K562 (cell line): ENCODE results near the gene TMEM101. TPM values are rescaled to one million over a fixed set of nuclear protein-coding genes. Genes with fewer than 3 reads are reported as not detected.

ENCODE experiments used
- ATAC-seq: fragments of 200-7000 bp; cut with Tn5 transposase; 3 replicates; pipeline ENCODE4 v1.9.1; 2020; ENCODE audit warnings: moderate library complexity
- BruUV-seq: library from RNA; stranded (reverse); fragments of 400-500 nt; replicated peaks from 2 replicates; lab custom pipeline; 2021; lab: Mats Ljungman, UMichigan
- CTCF ChIA-PET: fragments of 300-600 bp; formaldehyde crosslinking; extraction: SDS; loops from one replicate; lab custom pipeline; 2021; ENCODE audit warnings: low intra/inter-chr PET ratio; lab: Yijun Ruan, JAX
- POLR2A ChIA-PET: fragments of 300-600, 350-650 bp; sonication (Branson Sonifier 250); formaldehyde crosslinking; extraction: SDS; loops from one replicate; lab custom pipeline; 2021; ENCODE audit warnings: antibody characterized with exemption, inconsistent platforms; lab: Yijun Ruan, JAX
- DNase-seq, 4 experiments: peaks; one replicate each; pipeline versions ENCODE4 v3.0.0 to v3.0.0-alpha.2; 2011 to 2018; ENCODE audit warnings: low spot score in 3 of 4, mixed read lengths in 3 of 4; ENCODE audit errors: extremely low read depth in 1 of 4
- FAIRE-seq: peaks from 2 replicates; lab custom pipeline; 2011; peaks lifted over from hg19 to GRCh38; lab: Jason Lieb, UNC
- H2AFZ ChIP-seq: 2 replicates; pipeline ENCODE4 v1.6.0; 2011; ENCODE audit warnings: low read depth, low read length, control low read depth, inconsistent platforms
- H3K27ac ChIP-seq: fragments of 200-600 bp; 3 replicates; pipeline ENCODE4 v1.8.0; 2011; ENCODE audit warnings: low read depth, mild to moderate bottlenecking, control low read depth, inconsistent platforms, low read length, moderate library complexity, mixed read lengths; ENCODE audit errors: extremely low read depth
- H3K27me3 ChIP-seq, 2 experiments: fragments of 300-600 bp in 1 of 2; 2 replicates in 1 of 2; 3 replicates in 1 of 2; pipeline versions ENCODE4 v1.6.0 to v1.8.0; 2011; ENCODE audit warnings: inconsistent platforms in 2 of 2, low read length in 2 of 2, mild to moderate bottlenecking in 1 of 2, mixed read lengths in 1 of 2, moderate library complexity in 1 of 2; ENCODE audit not compliant: control insufficient read depth in 2 of 2, insufficient read depth in 2 of 2
- H3K36me3 ChIP-seq: fragments of 300-600 bp; 3 replicates; pipeline ENCODE4 v1.8.0; 2011; ENCODE audit warnings: mild to moderate bottlenecking, low read length, inconsistent platforms; ENCODE audit not compliant: control insufficient read depth, insufficient read depth
- H3K4me1 ChIP-seq, 2 experiments: fragments of 200-600 bp in 1 of 2; replicated peaks in 1 of 2; 2 replicates in 1 of 2; 3 replicates in 1 of 2; pipeline versions ENCODE4 v1.5.1 to v1.8.0; 2011; ENCODE audit warnings: inconsistent platforms in 2 of 2, low read length in 2 of 2, mild to moderate bottlenecking in 1 of 2, mixed read lengths in 1 of 2, moderate library complexity in 1 of 2; ENCODE audit not compliant: control insufficient read depth in 2 of 2, insufficient read depth in 2 of 2
- H3K4me2 ChIP-seq: 2 replicates; pipeline ENCODE4 v1.6.1; 2011; ENCODE audit warnings: low read length, control low read depth, inconsistent platforms, mixed read lengths; ENCODE audit not compliant: insufficient read depth
- H3K4me3 ChIP-seq: fragments of 200-600 bp; sonication (generic), shearing (Covaris generic); 2 replicates; pipeline ENCODE4 v1.5.1; 2016; ENCODE audit warnings: control low read depth, inconsistent platforms
- H3K79me2 ChIP-seq: fragments of 200-600 bp; 3 replicates; pipeline ENCODE4 v1.8.0; 2011; ENCODE audit warnings: low read length, inconsistent platforms; ENCODE audit not compliant: control insufficient read depth, insufficient read depth
- H3K9ac ChIP-seq, 2 experiments: 2 replicates each; pipeline versions ENCODE4 v1.6.0 to v1.6.1; 2011; ENCODE audit warnings: low read depth in 2 of 2, low read length in 2 of 2, control low read depth in 1 of 2, inconsistent platforms in 1 of 2, mild to moderate bottlenecking in 1 of 2, mixed read lengths in 1 of 2; ENCODE audit not compliant: insufficient read depth in 1 of 2
- H3K9me1 ChIP-seq: one replicate; pipeline ENCODE4 v1.6.0; 2011; ENCODE audit warnings: inconsistent platforms, mild to moderate bottlenecking, low read length, moderate library complexity; ENCODE audit not compliant: control insufficient read depth, insufficient read depth
- H3K9me3 ChIP-seq: replicated peaks from 2 replicates; pipeline ENCODE4 v1.5.1; 2011; ENCODE audit warnings: low read depth, low read length, inconsistent platforms; ENCODE audit not compliant: control insufficient read depth, insufficient read depth
- H4K20me1 ChIP-seq: replicated peaks from 2 replicates; pipeline ENCODE4 v1.6.1; 2011; ENCODE audit warnings: low read length, inconsistent platforms, mixed read lengths; ENCODE audit not compliant: control insufficient read depth, insufficient read depth
- ARNT ChIP-seq, 2 experiments: fragments of 450-650 bp; IDR thresholded peaks; 2 replicates each; pipeline ENCODE4 v1.6.1; 2016; ENCODE audit warnings: mild to moderate bottlenecking in 1 of 2
- BDP1 ChIP-seq: IDR thresholded peaks from 3 replicates; pipeline ENCODE4 v1.6.1; 2011; ENCODE audit not compliant: insufficient read length, insufficient read depth
- CC2D1A ChIP-seq: fragments of 450-650 bp; IDR thresholded peaks from 2 replicates; pipeline ENCODE4 v1.6.1; 2017; ENCODE audit warnings: mild to moderate bottlenecking
- CGGBP1 ChIP-seq: fragments of 250-450 bp; sonication (Bioruptor Pico); IDR thresholded peaks from 2 replicates; pipeline ENCODE4 v1.9.0; 2021; ENCODE audit warnings: mild to moderate bottlenecking
- EHMT2 ChIP-seq: fragments of 450-650 bp; IDR thresholded peaks from 2 replicates; pipeline ENCODE4 v1.6.1; 2018; ENCODE audit warnings: antibody characterized with exemption
- HDAC1 ChIP-seq, 2 experiments: fragments of 450-650 bp; IDR thresholded peaks; 2 replicates each; pipeline ENCODE4 v1.6.1; 2016 to 2017; ENCODE audit warnings: inconsistent platforms in 1 of 2, mild to moderate bottlenecking in 1 of 2, moderate library complexity in 1 of 2
- HDAC8 ChIP-seq: fragments of 450-650 bp; IDR thresholded peaks from 2 replicates; pipeline ENCODE4 v1.6.1; 2016; ENCODE audit warnings: mild to moderate bottlenecking, missing genetic modification characterization, moderate library complexity, missing compliant biosample characterization
- L3MBTL2 ChIP-seq: fragments of 450-650 bp; IDR thresholded peaks from 2 replicates; pipeline ENCODE4 v1.6.1; 2016; ENCODE audit warnings: mild to moderate bottlenecking, moderate library complexity
- MCM2 ChIP-seq: fragments of 450-650 bp; IDR thresholded peaks from 2 replicates; pipeline ENCODE4 v1.6.1; 2017; ENCODE audit warnings: low read depth, mild to moderate bottlenecking
- MXI1 ChIP-seq: IDR thresholded peaks from 2 replicates; pipeline ENCODE4 v1.6.1; 2011; ENCODE audit warnings: low read depth, mild to moderate bottlenecking, improper control_type of control experiment, low read length
- ZKSCAN1 ChIP-seq: fragments of 150-350 bp; IDR thresholded peaks from 2 replicates; pipeline ENCODE4 v1.6.1; 2016; ENCODE audit warnings: low read depth, low read length
- ZNF12 ChIP-seq: sonication (generic); formaldehyde crosslinking; IDR thresholded peaks from 2 replicates; pipeline ENCODE4 v1.4.0; 2020; ENCODE audit warnings: mild to moderate bottlenecking, missing genetic modification reagents
- WGBS: fragments of 100-300 bp; shearing (Covaris generic); methylation state at CpG from one replicate; pipeline ENCODE4 v1.1.6; 2016; ENCODE audit warnings: low coverage, mixed read lengths; ENCODE audit not compliant: insufficient coverage; ENCODE audit errors: missing lambda C conversion rate; 5-methylcytosine and 5-hydroxymethylcytosine counted together
- in situ Hi-C: fragments of 300-500 bp; cut with MboI; formaldehyde crosslinking; loops from 4 replicates; pipeline ENCODE4 v1.15.0; 2018; ENCODE audit warnings: inconsistent platforms, mixed read lengths
- intact Hi-C: fragments of 100-400 bp; cut with micrococcal nuclease; formaldehyde crosslinking; loops from 2 replicates; pipeline ENCODE4 v1.14.2; 2022
- polyA plus RNA-seq, 8 experiments: library from polyadenylated mRNA; depleted of rRNA in 4 of 8; stranded (reverse) in 5 of 8; unstranded in 3 of 8; fragments of >200 nt; fragmentation: Nextera tagmentation in 2 of 8; fragmentation: Illumina TruSeq in 1 of 8; extraction: Ambion mirVana in 2 of 8; extraction: Trizol in 1 of 8; gene quantifications; 2 replicates each; pipeline versions ENCODE4 v1.2.1 to v1.2.3, GENCODE V29; 2011 to 2014; ENCODE audit warnings: inconsistent platforms in 1 of 8, missing spikeins in 1 of 8
- total RNA-seq, 7 experiments: library from RNA; depleted of rRNA in 6 of 7; stranded (reverse); fragments of >200 nt in 6 of 7; fragmentation: Illumina TruSeq in 2 of 7; extraction: Trizol in 2 of 7; gene quantifications; 2 replicates each; pipeline versions ENCODE4 v1.2.1 to v1.2.3, GENCODE V29; 2011 to 2021; ENCODE audit warnings: low replicate concordance in 1 of 7

TMEM101 gene
- total and polyA plus RNA-seq, 9 of the 15 experiments (the other 6 are each of a cell fraction or from before 2014, with no cell fraction given) = 21.2 to 110 (median 37.8) TPM

GRCh38 chr17:44062871-44063270 is 48.1 kb upstream of the TMEM101 start:
- TF ChIP-seq ARNT (IDR thresholded peaks at IDR 0.05) (no peak), CGGBP1 (CRISPR knock-in tag) (no peak), ZNF12 (no peak), ZKSCAN1 (no peak), L3MBTL2 (no peak), MXI1 (no peak), BDP1 (no peak), MCM2 (no peak), HDAC1 (IDR thresholded peaks at IDR 0.05) (no peak), CC2D1A (no peak), HDAC8 (tag) (no peak), EHMT2 (no peak)
- H3K36me3 ChIP-seq = peaks cover 58% of the 10 kb centered on the region
- intact Hi-C loops = no loop called here

More at GRCh38 chr17:44062871-44063270, 48.1 kb upstream of the TMEM101 start:
- in situ Hi-C loops = no loop called here
- BruUV-seq = no TSS peak
- Histone ChIP-seq H3K27ac (no peak overlapping the region), H3K27me3 (no peaks in the 10 kb centered on the region), H3K9me1 (no peaks in the 10 kb centered on the region), H4K20me1 (peaks cover 10% of the 10 kb centered on the region; the same call in 1 of the 2 replicates), H3K4me1 (peaks cover 15 to 23% of the 10 kb centered on the region in 2 experiments; a peak in 3 of 5 replicates), H3K4me2 (no peak overlapping the region), H3K4me3 (no peak overlapping the region), H3K9me3 (no peaks in the 10 kb centered on the region), H2AFZ (no peak overlapping the region), H3K9ac (no peak overlapping the region), H3K79me2 (peaks cover 82% of the 10 kb centered on the region)
- 97% methylated on average over 15 of the region's 15 CpGs for WGBS
- ChIA-PET CTCF (no interaction called here), POLR2A (interaction anchor here (0.6 to 1.5 kb wide), 3 partner anchors 8 to 95 kb away, joined by 3 read pairs; no protein-coding TSS in a partner anchor)
- DNase-seq (no peak), FAIRE-seq (no peak), ATAC-seq (no peak)
